GM20000 (cell line): ENCODE measurements around the gene NPHS1.
"Not testable (repeated sequence)": the region's sequence is repeated elsewhere in the genome, so short reads cannot be mapped to it uniquely, and the experiment has no call there.

Experiments used
- DNase-seq: peaks from one replicate; pipeline ENCODE4 v3.0.0; 2012; ENCODE audit warnings: low spot score
- CTCF ChIP-seq: IDR thresholded peaks from 2 replicates; pipeline ENCODE4 v1.5.1; 2012; ENCODE audit warnings: mild to moderate bottlenecking, control low read depth; ENCODE audit errors: extremely low read depth, missing control alignments

Gene NPHS1

GRCh38 chr19:35895911-35896642 is 43.8 kb upstream of the NPHS1 start:
- no peak for DNase-seq
- no peak for TF ChIP-seq CTCF

GRCh38 chr19:35894342-35894741 is 42.0 kb upstream of the NPHS1 start:
- TF ChIP-seq CTCF = no peak
- no peak for DNase-seq

GRCh38 chr19:35891819-35892218 is 39.5 kb upstream of the NPHS1 start:
- DNase-seq = not testable (repeated sequence)

- no peak for DNase-seq
- TF ChIP-seq CTCF = no peak
These were observed 37.9 kb upstream of the NPHS1 start for GRCh38 chr19:35890113-35890650.

- TF ChIP-seq CTCF = no peak
- DNase-seq = no peak
These were observed 37.2 kb upstream of the NPHS1 start for GRCh38 chr19:35889370-35890112.

- no peak for TF ChIP-seq CTCF
- DNase-seq = no peak
These were observed 36.1 kb upstream of the NPHS1 start for GRCh38 chr19:35888398-35888797.

- DNase-seq = no peak
- no peak for TF ChIP-seq CTCF
These were observed 34.9 kb upstream of the NPHS1 start for GRCh38 chr19:35887197-35887596.
